ENCODE measurements around the gene HYOU1.
"Not testable (repeated sequence)": the region's sequence is repeated elsewhere in the genome, so short reads cannot be mapped to it uniquely, and the experiment has no call there.

GRCh38 chr11:119059128-119059527, 2.1 kb upstream of the HYOU1 start:
- TF ChIP-seq POLR2A (IDR thresholded peaks at IDR 0.05; ENCODE audit: low read depth, low read length); POU2F2 (IDR thresholded peaks at IDR 0.05; ENCODE audit: low read depth, low read length); POLR2AphosphoS5 (IDR thresholded peaks at IDR 0.05; ENCODE audit: low read depth, low read length); SPI1 (IDR thresholded peaks at IDR 0.05; ENCODE audit: low read depth, low read length); TAF1 (IDR thresholded peaks at IDR 0.05; ENCODE audit: low read depth, low read length); PAX5 (IDR thresholded peaks at IDR 0.05; ENCODE audit: insufficient read depth, low read length, severe bottlenecking): not testable (repeated sequence)
